RWPE2 (cell line): ENCODE measurements around the gene EID3.
"Not testable (repeated sequence)": the region's sequence is repeated elsewhere in the genome, so short reads cannot be mapped to it uniquely, and the experiment has no call there.

ENCODE experiments used
- ATAC-seq: fragments of 200-7000 bp; cut with Tn5 transposase; 3 replicates; pipeline ENCODE4 v1.9.1; 2021; ENCODE audit warnings: low read depth
- DNase-seq: peaks from one replicate; pipeline ENCODE4 v3.0.0-alpha.2; 2020; ENCODE audit warnings: low spot score
- H3K27ac ChIP-seq: fragments of 450-650 bp; 2 replicates; pipeline ENCODE4 v1.5.1; 2017; ENCODE audit warnings: mild to moderate bottlenecking; ENCODE audit not compliant: poor library complexity, severe bottlenecking
- H3K27me3 ChIP-seq: fragments of 250-450 bp; sonication (Bioruptor Pico); 2 replicates; pipeline ENCODE4 v1.5.1; 2021; ENCODE audit warnings: mild to moderate bottlenecking, moderate library complexity; ENCODE audit not compliant: insufficient read depth, poor library complexity, severe bottlenecking
- H3K36me3 ChIP-seq: fragments of 250-450 bp; sonication (Bioruptor Pico); 2 replicates; pipeline ENCODE4 v1.5.1; 2020; ENCODE audit warnings: low read depth, mild to moderate bottlenecking, moderate library complexity
- H3K4me1 ChIP-seq: fragments of 250-450 bp; sonication (Bioruptor Pico); 2 replicates; pipeline ENCODE4 v1.5.1; 2021; ENCODE audit warnings: mild to moderate bottlenecking, moderate library complexity; ENCODE audit not compliant: insufficient read depth, poor library complexity, severe bottlenecking
- H3K4me3 ChIP-seq: fragments of 250-450 bp; sonication (Bioruptor Pico); 2 replicates; pipeline ENCODE4 v1.5.1; 2021; ENCODE audit warnings: mild to moderate bottlenecking, moderate library complexity; ENCODE audit not compliant: severe bottlenecking
- H3K9me3 ChIP-seq: fragments of 250-450 bp; sonication (Bioruptor Pico); 2 replicates; pipeline ENCODE4 v1.5.1; 2021; ENCODE audit warnings: mild to moderate bottlenecking, moderate library complexity; ENCODE audit not compliant: severe bottlenecking
- CTCF ChIP-seq: fragments of 450-650 bp; IDR thresholded peaks from one replicate; pipeline ENCODE4 v1.5.1; 2017; ENCODE audit warnings: mild to moderate bottlenecking, moderate library complexity; ENCODE audit not compliant: poor library complexity, severe bottlenecking

The EID3 gene

DNA sequence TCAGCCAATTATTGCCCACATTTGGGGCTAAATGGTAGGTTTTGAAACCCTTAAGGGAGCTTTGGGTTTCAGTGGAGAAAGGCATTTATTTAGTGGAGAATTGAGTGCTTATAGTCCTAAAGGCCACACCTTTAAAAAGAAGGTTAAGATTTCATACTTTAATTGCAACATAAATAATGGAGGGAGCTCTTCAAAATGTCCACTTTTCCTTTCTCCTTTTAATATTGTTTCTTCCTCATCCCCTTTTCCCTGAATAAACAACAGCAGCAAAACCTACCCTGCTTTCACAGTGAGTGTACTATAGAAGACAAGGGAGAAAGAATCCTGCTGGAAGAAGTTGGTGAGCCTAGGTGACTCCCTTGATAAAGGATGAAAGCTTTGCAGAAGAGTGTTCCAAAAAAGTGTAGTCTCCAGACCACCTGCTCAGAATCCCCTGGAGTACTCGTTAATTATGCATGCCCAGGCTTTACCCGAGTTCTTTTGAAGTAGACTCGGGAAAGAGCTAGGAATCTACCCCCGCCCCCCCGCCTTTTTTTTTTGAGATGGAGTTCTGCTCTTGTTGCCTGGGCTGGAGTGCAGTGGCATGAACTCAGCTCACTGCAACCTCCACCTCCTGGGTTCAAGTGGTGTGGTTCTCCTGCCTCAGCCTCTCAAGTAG is 11.5 kb upstream of the EID3 start:
- H3K4me1 ChIP-seq = peaks cover 8% of the 10 kb centered on the region
- H3K36me3 ChIP-seq = peaks cover 86% of the 10 kb centered on the region
- TF ChIP-seq CTCF = no peak
- H3K27me3 ChIP-seq = no peaks in the 10 kb centered on the region
- no peak for ATAC-seq
- no peak for DNase-seq
- H3K9me3 ChIP-seq = no peaks in the 10 kb centered on the region
- H3K27ac ChIP-seq = no peak overlapping the region
- no peak overlapping the region for H3K4me3 ChIP-seq

- no peak overlapping the region for H3K4me3 ChIP-seq
- H3K4me1 ChIP-seq = peaks cover 11% of the 10 kb centered on the region
- peaks cover 90% of the 10 kb centered on the region for H3K36me3 ChIP-seq
- no peaks in the 10 kb centered on the region for H3K27me3 ChIP-seq
- TF ChIP-seq CTCF = no peak
- DNase-seq (no peak), ATAC-seq (no peak)
- no peaks in the 10 kb centered on the region for H3K9me3 ChIP-seq
- no peak overlapping the region for H3K27ac ChIP-seq
Observed at GRCh38 chr12:104292872-104293794, 10.4 kb upstream of the EID3 start.

GRCh38 chr12:104294158-104294859 is 9.2 kb upstream of the EID3 start:
- Histone ChIP-seq H3K4me1 (peaks cover 14% of the 10 kb centered on the region), H3K36me3 (peaks cover 91% of the 10 kb centered on the region)
- H3K9me3 ChIP-seq, H3K27ac ChIP-seq, DNase-seq, H3K4me3 ChIP-seq, ATAC-seq, H3K27me3 ChIP-seq: not testable (repeated sequence)
- TF ChIP-seq CTCF = peak; percentile 41

GRCh38 chr12:104294927-104295668 is 8.4 kb upstream of the EID3 start:
- DNase-seq (no peak), ATAC-seq (peak; percentile 8; the same call in 1 of the 3 replicates)
- Histone ChIP-seq H3K36me3 (peaks cover 91% of the 10 kb centered on the region), H3K4me3 (no peak overlapping the region), H3K27ac (no peak overlapping the region), H3K27me3 (no peaks in the 10 kb centered on the region), H3K9me3 (no peaks in the 10 kb centered on the region), H3K4me1 (peaks cover 11% of the 10 kb centered on the region)
- no peak for TF ChIP-seq CTCF
